ENCODE data around the gene KCNIP4. TPM values are rescaled to one million over a fixed set of nuclear protein-coding genes. Genes with fewer than 3 reads are reported as not detected.

The KCNIP4 gene
- total RNA-seq, 1 donor from 2014 or later, result not detected

GRCh38 chr4:21535898-21536297 is 412.7 kb downstream of the KCNIP4 start:
- Histone ChIP-seq H3K27me3 (no peaks in the 10 kb centered on the region), H3K4me1 (no peaks in the 10 kb centered on the region), H3K9me3 (no peaks in the 10 kb centered on the region), H3K4me3 (no peak overlapping the region), H3K27ac (no peak overlapping the region), H3K36me3 (no peaks in the 10 kb centered on the region)
- ATAC-seq (no peak), DNase-seq (no peak)
- TF ChIP-seq CTCF (IDR thresholded peaks at IDR 0.05), result no peak
- intact Hi-C loops (cut with DNase I), result no loop called here

- H3K9me3 ChIP-seq, result no peaks in the 10 kb centered on the region
- no peak for TF ChIP-seq CTCF (IDR thresholded peaks at IDR 0.05)
- no peak for DNase-seq
- H3K27ac ChIP-seq, result no peak overlapping the region
- no peak for ATAC-seq
- H3K4me1 ChIP-seq, result no peaks in the 10 kb centered on the region
- no peaks in the 10 kb centered on the region for H3K36me3 ChIP-seq
- intact Hi-C loops (cut with DNase I), result no loop called here
- H3K4me3 ChIP-seq, result no peak overlapping the region
- no peaks in the 10 kb centered on the region for H3K27me3 ChIP-seq
Observed at GRCh38 chr4:21531048-21531447, 417.5 kb downstream of the KCNIP4 start.

GRCh38 chr4:21529214-21529613 is 419.4 kb downstream of the KCNIP4 start:
- ATAC-seq, result no peak
- Histone ChIP-seq H3K4me3 (no peak overlapping the region), H3K27ac (no peak overlapping the region), H3K4me1 (no peaks in the 10 kb centered on the region), H3K27me3 (no peaks in the 10 kb centered on the region), H3K9me3 (no peaks in the 10 kb centered on the region), H3K36me3 (no peaks in the 10 kb centered on the region)
- intact Hi-C loops (cut with DNase I), result no loop called here
- TF ChIP-seq CTCF (IDR thresholded peaks at IDR 0.05), result no peak
- DNase-seq, result no peak

GRCh38 chr4:21522296-21522695 is 426.3 kb downstream of the KCNIP4 start:
- H3K36me3 ChIP-seq, result no peaks in the 10 kb centered on the region
- no peak for ATAC-seq
- no peaks in the 10 kb centered on the region for H3K9me3 ChIP-seq
- H3K4me1 ChIP-seq, result no peaks in the 10 kb centered on the region
- no peak for TF ChIP-seq CTCF (IDR thresholded peaks at IDR 0.05)
- H3K4me3 ChIP-seq, result no peak overlapping the region
- no peak overlapping the region for H3K27ac ChIP-seq
- intact Hi-C loops (cut with DNase I), result no loop called here
- no peaks in the 10 kb centered on the region for H3K27me3 ChIP-seq
- DNase-seq, result no peak

- Histone ChIP-seq H3K4me1 (no peaks in the 10 kb centered on the region), H3K27ac (no peak overlapping the region), H3K9me3 (no peaks in the 10 kb centered on the region), H3K4me3 (no peak overlapping the region), H3K27me3 (no peaks in the 10 kb centered on the region), H3K36me3 (no peaks in the 10 kb centered on the region)
- ATAC-seq (no peak), DNase-seq (no peak)
- intact Hi-C loops (cut with DNase I), result loop anchor here (10.0 kb wide), 1 partner anchor 248 kb away; no protein-coding TSS in a partner anchor
- TF ChIP-seq CTCF (IDR thresholded peaks at IDR 0.05), result no peak
Observed at GRCh38 chr4:21517126-21517859, 431.3 kb downstream of the KCNIP4 start.

Data from upper lobe of right lung (tissue), 1 donor.